K562 (cell line): ENCODE results near the gene PCCA. TPM values are rescaled to one million over a fixed set of nuclear protein-coding genes. Genes with fewer than 3 reads are reported as not detected.

Experiments used
- ATAC-seq: fragments of 200-7000 bp; cut with Tn5 transposase; 3 replicates; pipeline ENCODE4 v1.9.1; 2020; ENCODE audit warnings: moderate library complexity
- BruUV-seq: library from RNA; stranded (reverse); fragments of 400-500 nt; replicated peaks from 2 replicates; lab custom pipeline; 2021; lab: Mats Ljungman, UMichigan
- CTCF ChIA-PET: fragments of 300-600 bp; formaldehyde crosslinking; extraction: SDS; loops from one replicate; lab custom pipeline; 2021; ENCODE audit warnings: low intra/inter-chr PET ratio; lab: Yijun Ruan, JAX
- POLR2A ChIA-PET: fragments of 300-600, 350-650 bp; sonication (Branson Sonifier 250); formaldehyde crosslinking; extraction: SDS; loops from one replicate; lab custom pipeline; 2021; ENCODE audit warnings: antibody characterized with exemption, inconsistent platforms; lab: Yijun Ruan, JAX
- DNase-seq, 4 experiments: peaks; one replicate each; pipeline versions ENCODE4 v3.0.0 to v3.0.0-alpha.2; 2011 to 2018; ENCODE audit warnings: low spot score in 3 of 4, mixed read lengths in 3 of 4; ENCODE audit errors: extremely low read depth in 1 of 4
- FAIRE-seq: peaks from 2 replicates; lab custom pipeline; 2011; peaks lifted over from hg19 to GRCh38; lab: Jason Lieb, UNC
- H2AFZ ChIP-seq: 2 replicates; pipeline ENCODE4 v1.6.0; 2011; ENCODE audit warnings: low read depth, low read length, control low read depth, inconsistent platforms
- H3K27ac ChIP-seq: fragments of 200-600 bp; 3 replicates; pipeline ENCODE4 v1.8.0; 2011; ENCODE audit warnings: low read depth, mild to moderate bottlenecking, control low read depth, inconsistent platforms, low read length, moderate library complexity, mixed read lengths; ENCODE audit errors: extremely low read depth
- H3K27me3 ChIP-seq, 2 experiments: fragments of 300-600 bp in 1 of 2; 2 replicates in 1 of 2; 3 replicates in 1 of 2; pipeline versions ENCODE4 v1.6.0 to v1.8.0; 2011; ENCODE audit warnings: inconsistent platforms in 2 of 2, low read length in 2 of 2, mild to moderate bottlenecking in 1 of 2, mixed read lengths in 1 of 2, moderate library complexity in 1 of 2; ENCODE audit not compliant: control insufficient read depth in 2 of 2, insufficient read depth in 2 of 2
- H3K36me3 ChIP-seq: fragments of 300-600 bp; 3 replicates; pipeline ENCODE4 v1.8.0; 2011; ENCODE audit warnings: mild to moderate bottlenecking, low read length, inconsistent platforms; ENCODE audit not compliant: control insufficient read depth, insufficient read depth
- H3K4me1 ChIP-seq, 2 experiments: fragments of 200-600 bp in 1 of 2; replicated peaks in 1 of 2; 2 replicates in 1 of 2; 3 replicates in 1 of 2; pipeline versions ENCODE4 v1.5.1 to v1.8.0; 2011; ENCODE audit warnings: inconsistent platforms in 2 of 2, low read length in 2 of 2, mild to moderate bottlenecking in 1 of 2, mixed read lengths in 1 of 2, moderate library complexity in 1 of 2; ENCODE audit not compliant: control insufficient read depth in 2 of 2, insufficient read depth in 2 of 2
- H3K4me2 ChIP-seq: 2 replicates; pipeline ENCODE4 v1.6.1; 2011; ENCODE audit warnings: low read length, control low read depth, inconsistent platforms, mixed read lengths; ENCODE audit not compliant: insufficient read depth
- H3K4me3 ChIP-seq: fragments of 200-600 bp; sonication (generic), shearing (Covaris generic); 2 replicates; pipeline ENCODE4 v1.5.1; 2016; ENCODE audit warnings: control low read depth, inconsistent platforms
- H3K79me2 ChIP-seq: fragments of 200-600 bp; 3 replicates; pipeline ENCODE4 v1.8.0; 2011; ENCODE audit warnings: low read length, inconsistent platforms; ENCODE audit not compliant: control insufficient read depth, insufficient read depth
- H3K9ac ChIP-seq, 2 experiments: 2 replicates each; pipeline versions ENCODE4 v1.6.0 to v1.6.1; 2011; ENCODE audit warnings: low read depth in 2 of 2, low read length in 2 of 2, control low read depth in 1 of 2, inconsistent platforms in 1 of 2, mild to moderate bottlenecking in 1 of 2, mixed read lengths in 1 of 2; ENCODE audit not compliant: insufficient read depth in 1 of 2
- H3K9me1 ChIP-seq: one replicate; pipeline ENCODE4 v1.6.0; 2011; ENCODE audit warnings: inconsistent platforms, mild to moderate bottlenecking, low read length, moderate library complexity; ENCODE audit not compliant: control insufficient read depth, insufficient read depth
- H3K9me3 ChIP-seq: replicated peaks from 2 replicates; pipeline ENCODE4 v1.5.1; 2011; ENCODE audit warnings: low read depth, low read length, inconsistent platforms; ENCODE audit not compliant: control insufficient read depth, insufficient read depth
- H4K20me1 ChIP-seq: replicated peaks from 2 replicates; pipeline ENCODE4 v1.6.1; 2011; ENCODE audit warnings: low read length, inconsistent platforms, mixed read lengths; ENCODE audit not compliant: control insufficient read depth, insufficient read depth
- ASH1L ChIP-seq: fragments of 450-650 bp; IDR thresholded peaks from 2 replicates; pipeline ENCODE4 v1.6.1; 2018; ENCODE audit warnings: borderline replicate concordance, mild to moderate bottlenecking, low read depth; ENCODE audit not compliant: partially characterized antibody
- CXXC5 ChIP-seq: fragments of 250-450 bp; sonication (Bioruptor Pico); IDR thresholded peaks from 2 replicates; pipeline ENCODE4 v1.8.0; 2022; ENCODE audit warnings: inconsistent platforms, mild to moderate bottlenecking, moderate library complexity
- HNRNPLL ChIP-seq: fragments of 200-400 bp; formaldehyde crosslinking; IDR thresholded peaks from 2 replicates; pipeline ENCODE4 v1.6.1; 2017; ENCODE audit warnings: low read length, low read depth, mild to moderate bottlenecking; ENCODE audit not compliant: poor library complexity, severe bottlenecking
- KDM2B ChIP-seq: fragments of 250-450 bp; sonication (Bioruptor Pico); IDR thresholded peaks from 2 replicates; pipeline ENCODE4 v1.8.0; 2021; ENCODE audit warnings: mild to moderate bottlenecking, moderate library complexity
- KLF10 ChIP-seq: fragments of 250-450 bp; sonication (Bioruptor Pico); IDR thresholded peaks from 2 replicates; pipeline ENCODE4 v1.6.1; 2021; ENCODE audit warnings: matching md5 sums
- MED1 ChIP-seq: sonication (generic); formaldehyde crosslinking; IDR thresholded peaks from 2 replicates; pipeline ENCODE4 v1.8.1; 2023; ENCODE audit warnings: missing genetic modification reagents, borderline replicate concordance
- MXI1 ChIP-seq: IDR thresholded peaks from 2 replicates; pipeline ENCODE4 v1.6.1; 2011; ENCODE audit warnings: low read depth, mild to moderate bottlenecking, improper control_type of control experiment, low read length
- MYNN ChIP-seq, 2 experiments: sonication (generic); formaldehyde crosslinking in 1 of 2; IDR thresholded peaks; 2 replicates each; pipeline versions ENCODE4 v1.5.0 to v1.6.1; 2016 to 2020; ENCODE audit warnings: antibody characterized with exemption in 1 of 2, missing genetic modification reagents in 1 of 2
- PHF20 ChIP-seq: fragments of 450-650 bp; IDR thresholded peaks from 2 replicates; pipeline ENCODE4 v1.6.1; 2018; ENCODE audit not compliant: partially characterized antibody
- POLR2A ChIP-seq: fragments of 450-650 bp; conservative IDR thresholded peaks from 2 replicates; pipeline ENCODE4 v1.6.1; 2016
- RHOXF2B ChIP-seq: fragments of 250-450 bp; sonication (Bioruptor Pico); conservative IDR thresholded peaks from 2 replicates; pipeline ENCODE4 v1.5.1; 2021
- SMARCC2 ChIP-seq: fragments of 450-650 bp; IDR thresholded peaks from 2 replicates; pipeline ENCODE4 v1.6.1; 2017; ENCODE audit warnings: antibody characterized with exemption, moderate library complexity, mild to moderate bottlenecking, low read depth
- U2AF2 ChIP-seq: fragments of 200-400 bp; formaldehyde crosslinking; optimal IDR thresholded peaks from 2 replicates; pipeline ENCODE3; 2017; ENCODE audit warnings: low read depth, mild to moderate bottlenecking, low read length
- ZBED1 ChIP-seq: IDR thresholded peaks from 2 replicates; pipeline ENCODE4 v1.6.1; 2014
- ZFP91 ChIP-seq: sonication (generic); formaldehyde crosslinking; IDR thresholded peaks from 2 replicates; pipeline ENCODE4 v1.8.0; 2022; ENCODE audit warnings: mild to moderate bottlenecking, missing genetic modification reagents
- ZMIZ1 ChIP-seq, 2 experiments: fragments of 150-350 bp in 1 of 2; IDR thresholded peaks; 2 replicates each; pipeline ENCODE4 v1.6.1; 2012 to 2016; ENCODE audit warnings: low read depth in 2 of 2, low read length in 2 of 2, mild to moderate bottlenecking in 1 of 2, moderate library complexity in 1 of 2
- ZNF212 ChIP-seq: fragments of 450-650 bp; formaldehyde crosslinking; IDR thresholded peaks from 2 replicates; pipeline ENCODE4 v1.4.0; 2020; ENCODE audit warnings: mild to moderate bottlenecking
- ZNF324 ChIP-seq: fragments of 250-450 bp; sonication (Bioruptor Pico); IDR thresholded peaks from 2 replicates; pipeline ENCODE4 v1.4.0; 2020; ENCODE audit warnings: mild to moderate bottlenecking
- ZNF586 ChIP-seq: fragments of 450-650 bp; formaldehyde crosslinking; conservative IDR thresholded peaks from 2 replicates; pipeline ENCODE4 v1.4.0; 2020; ENCODE audit warnings: mild to moderate bottlenecking, moderate library complexity
- ZNF785 ChIP-seq: fragments of 250-450 bp; sonication (Bioruptor Pico); IDR thresholded peaks from 2 replicates; pipeline ENCODE4 v1.4.0; 2020; ENCODE audit warnings: mild to moderate bottlenecking
- WGBS: fragments of 100-300 bp; shearing (Covaris generic); methylation state at CpG from one replicate; pipeline ENCODE4 v1.1.6; 2016; ENCODE audit warnings: low coverage, mixed read lengths; ENCODE audit not compliant: insufficient coverage; ENCODE audit errors: missing lambda C conversion rate; 5-methylcytosine and 5-hydroxymethylcytosine counted together
- in situ Hi-C: fragments of 300-500 bp; cut with MboI; formaldehyde crosslinking; loops from 4 replicates; pipeline ENCODE4 v1.15.0; 2018; ENCODE audit warnings: inconsistent platforms, mixed read lengths
- intact Hi-C: fragments of 100-400 bp; cut with micrococcal nuclease; formaldehyde crosslinking; loops from 2 replicates; pipeline ENCODE4 v1.14.2; 2022
- polyA plus RNA-seq, 8 experiments: library from polyadenylated mRNA; depleted of rRNA in 4 of 8; stranded (reverse) in 5 of 8; unstranded in 3 of 8; fragments of >200 nt; fragmentation: Nextera tagmentation in 2 of 8; fragmentation: Illumina TruSeq in 1 of 8; extraction: Ambion mirVana in 2 of 8; extraction: Trizol in 1 of 8; gene quantifications; 2 replicates each; pipeline versions ENCODE4 v1.2.1 to v1.2.3, GENCODE V29; 2011 to 2014; ENCODE audit warnings: inconsistent platforms in 1 of 8, missing spikeins in 1 of 8
- total RNA-seq, 7 experiments: library from RNA; depleted of rRNA in 6 of 7; stranded (reverse); fragments of >200 nt in 6 of 7; fragmentation: Illumina TruSeq in 2 of 7; extraction: Trizol in 2 of 7; gene quantifications; 2 replicates each; pipeline versions ENCODE4 v1.2.1 to v1.2.3, GENCODE V29; 2011 to 2021; ENCODE audit warnings: low replicate concordance in 1 of 7

Gene PCCA
- total and polyA plus RNA-seq, 9 of the 15 experiments (the other 6 are each of a cell fraction or from before 2014, with no cell fraction given), result 5.2 to 14.1 (median 9.7) TPM

- no peak for TF ChIP-seq MYNN (IDR thresholded peaks at IDR 0.05)
- no peak for TF ChIP-seq MYNN (CRISPR knock-in tag; IDR thresholded peaks at IDR 0.05)
- TF ChIP-seq HNRNPLL, result no peak
- TF ChIP-seq U2AF2, result no peak
- TF ChIP-seq SMARCC2, result no peak
These were observed 355.1 kb downstream of the PCCA start (continued) for GRCh38 chr13:100443998-100444328.

DNA sequence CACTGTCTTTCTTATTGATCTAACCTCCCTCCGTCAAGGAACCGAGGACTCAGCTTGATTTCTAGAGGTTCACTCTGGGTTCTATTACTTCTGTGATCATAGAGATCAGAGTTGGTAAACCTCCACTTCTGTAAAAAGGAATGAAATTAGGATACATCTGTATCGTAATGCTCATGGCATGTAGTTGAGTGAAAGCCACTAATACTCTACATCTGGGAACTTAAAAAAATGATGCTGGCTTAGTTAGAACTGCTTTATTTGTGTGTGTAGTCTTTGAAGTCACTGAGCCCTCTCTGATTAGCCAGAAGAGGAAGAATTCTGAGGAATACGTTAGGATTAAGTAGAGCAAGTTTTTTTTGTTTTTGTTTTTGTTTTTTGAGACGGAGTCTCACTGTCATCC is 358.9 kb downstream of the PCCA start:
- WGBS, result 58% methylated on average over 5 of the region's 5 CpGs
- Histone ChIP-seq H3K4me1 (no peaks in the 10 kb centered on the region), H3K4me3 (no peak overlapping the region), H3K27ac (no peak overlapping the region), H3K4me2 (no peak overlapping the region), H3K9ac (no peak overlapping the region), H3K9me1 (no peaks in the 10 kb centered on the region), H3K9me3 (no peaks in the 10 kb centered on the region), H3K79me2 (no peaks in the 10 kb centered on the region), H4K20me1 (no peaks in the 10 kb centered on the region), H3K27me3 (no peaks in the 10 kb centered on the region), H3K36me3 (no peaks in the 10 kb centered on the region), H2AFZ (no peak overlapping the region)
- no peak for TF ChIP-seq MXI1
- no peak for TF ChIP-seq KDM2B (CRISPR knock-in tag)
- no peak for TF ChIP-seq ZBED1
- TF ChIP-seq ZNF586 (CRISPR knock-in tag), result no peak
- TF ChIP-seq ZFP91 (CRISPR knock-in tag), result no peak
- TF ChIP-seq ASH1L, result no peak
- TF ChIP-seq PHF20, result no peak
- no peak for TF ChIP-seq ZNF212 (CRISPR knock-in tag)
- no peak for TF ChIP-seq RHOXF2B (CRISPR knock-in tag)
- TF ChIP-seq POLR2A, result no peak
- TF ChIP-seq MED1, result no peak
- no peak for TF ChIP-seq ZNF324 (CRISPR knock-in tag)
- no peak for TF ChIP-seq ZMIZ1 (IDR thresholded peaks at IDR 0.05; ENCODE audit: low read depth in 2 of 2, low read length in 2 of 2)
- no peak for TF ChIP-seq KLF10 (CRISPR knock-in tag)
- TF ChIP-seq CXXC5 (CRISPR knock-in tag), result no peak
- TF ChIP-seq ZNF785 (CRISPR knock-in tag), result no peak
- DNase-seq, result no peak
- FAIRE-seq, result no peak
- in situ Hi-C loops (no loop called here), intact Hi-C loops (no loop called here)
- BruUV-seq, result no TSS peak
- POLR2A ChIA-PET, result no interaction called here
- no peak for ATAC-seq
- CTCF ChIA-PET, result no interaction called here
